HEK293 (cell line): ENCODE measurements around the gene CCL2.

Experiments used
- CTCF ChIA-PET: fragments of 350-600 bp; formaldehyde crosslinking; extraction: SDS; loops from one replicate; lab custom pipeline; 2021; ENCODE audit warnings: antibody characterized with exemption; lab: Yijun Ruan, JAX
- POLR2A ChIA-PET: fragments of 300-600 bp; formaldehyde crosslinking; extraction: SDS; loops from one replicate; lab custom pipeline; 2020; ENCODE audit warnings: antibody characterized with exemption, inconsistent platforms; lab: Yijun Ruan, JAX
- H3K27ac ChIP-seq: fragments of 200-500 bp; sonication (Bioruptor generic); 2 replicates; pipeline ENCODE4 v1.5.1; 2014; ENCODE audit warnings: low read depth, low read length, control low read depth, inconsistent platforms; ENCODE audit errors: extremely low read depth
- H3K36me3 ChIP-seq, 2 experiments: fragments of 200-500 bp in 1 of 2; sonication (Bioruptor generic) in 1 of 2; 1 replicate in 1 of 2; 2 replicates in 1 of 2; pipeline ENCODE4 v1.5.1; 2014 to 2017; ENCODE audit warnings: inconsistent platforms in 2 of 2, low read length in 2 of 2; ENCODE audit not compliant: control insufficient read depth in 2 of 2, insufficient read depth in 1 of 2
- H3K4me1 ChIP-seq: fragments of 200-500 bp; sonication (Bioruptor generic); 2 replicates; pipeline ENCODE4 v1.5.1; 2014; ENCODE audit warnings: mild to moderate bottlenecking, low read length, inconsistent platforms; ENCODE audit not compliant: control insufficient read depth, insufficient read depth
- H3K4me3 ChIP-seq: 2 replicates; pipeline ENCODE4 v1.5.1; 2011; ENCODE audit warnings: low read depth, mild to moderate bottlenecking, control low read depth, low read length, moderate library complexity
- H3K9me3 ChIP-seq: fragments of 200-500 bp; sonication (Bioruptor generic); 2 replicates; pipeline ENCODE4 v1.5.1; 2014; ENCODE audit warnings: low read depth, low read length, inconsistent platforms; ENCODE audit not compliant: control insufficient read depth, insufficient read depth
- BCL11B ChIP-seq: fragments of 450-650 bp; formaldehyde crosslinking; IDR thresholded peaks from 2 replicates; pipeline ENCODE4 v1.5.1; 2016; ENCODE audit warnings: low read depth, missing biosample characterization, missing genetic modification characterization
- ELK4 ChIP-seq: IDR thresholded peaks from 2 replicates; pipeline ENCODE4 v1.6.1; 2011; ENCODE audit warnings: mild to moderate bottlenecking, low read depth, low read length, borderline replicate concordance
- GLI2 ChIP-seq: fragments of 450-650 bp; formaldehyde crosslinking; IDR thresholded peaks from 2 replicates; pipeline ENCODE4; 2017; ENCODE audit warnings: missing biosample characterization, missing genetic modification characterization, low read depth, borderline replicate concordance
- GLIS2 ChIP-seq: fragments of 450-650 bp; formaldehyde crosslinking; IDR thresholded peaks from 2 replicates; pipeline ENCODE4 v1.5.1; 2016; ENCODE audit warnings: missing biosample characterization, missing genetic modification characterization
- KLF10 ChIP-seq: fragments of 450-650 bp; IDR thresholded peaks from 2 replicates; pipeline ENCODE4 v1.5.1; 2018; ENCODE audit warnings: missing biosample characterization, mild to moderate bottlenecking, missing genetic modification characterization
- PRDM4 ChIP-seq: fragments of 450-650 bp; formaldehyde crosslinking; IDR thresholded peaks from 2 replicates; pipeline ENCODE4 v1.5.1; 2017; ENCODE audit warnings: missing biosample characterization, missing genetic modification characterization
- PRDM6 ChIP-seq: fragments of 450-650 bp; formaldehyde crosslinking; IDR thresholded peaks from 2 replicates; pipeline ENCODE4 v1.5.1; 2017; ENCODE audit warnings: missing biosample characterization, missing genetic modification characterization
- SCRT1 ChIP-seq: fragments of 450-650 bp; formaldehyde crosslinking; IDR thresholded peaks from 2 replicates; pipeline ENCODE4 v1.5.1; 2016; ENCODE audit warnings: missing biosample characterization, missing genetic modification characterization, borderline replicate concordance
- SP2 ChIP-seq: fragments of 450-650 bp; formaldehyde crosslinking; IDR thresholded peaks from 2 replicates; pipeline ENCODE4 v1.5.1; 2016; ENCODE audit warnings: missing biosample characterization, missing genetic modification characterization
- WT1 ChIP-seq: fragments of 450-650 bp; formaldehyde crosslinking; IDR thresholded peaks from 2 replicates; pipeline ENCODE4 v1.5.1; 2016; ENCODE audit warnings: missing biosample characterization, missing genetic modification characterization
- ZBTB21 ChIP-seq: fragments of 450-650 bp; formaldehyde crosslinking; IDR thresholded peaks from 2 replicates; pipeline ENCODE4 v1.5.1; 2017; ENCODE audit warnings: missing biosample characterization, missing genetic modification characterization
- ZBTB26 ChIP-seq: fragments of 450-650 bp; formaldehyde crosslinking; optimal IDR thresholded peaks from 2 replicates; pipeline ENCODE3; 2016; ENCODE audit warnings: missing biosample characterization, mild to moderate bottlenecking, missing genetic modification characterization
- ZBTB7A ChIP-seq: fragments of 450-650 bp; formaldehyde crosslinking; IDR thresholded peaks from 2 replicates; pipeline ENCODE4 v1.5.1; 2016; ENCODE audit warnings: low read depth, missing biosample characterization, missing genetic modification characterization
- ZFHX2 ChIP-seq: fragments of 450-650 bp; formaldehyde crosslinking; conservative IDR thresholded peaks from 2 replicates; pipeline ENCODE4 v1.5.1; 2016; ENCODE audit warnings: missing biosample characterization, missing genetic modification characterization
- ZIC2 ChIP-seq: fragments of 450-650 bp; formaldehyde crosslinking; IDR thresholded peaks from 2 replicates; pipeline ENCODE4 v1.5.1; 2016; ENCODE audit warnings: missing biosample characterization, missing genetic modification characterization
- ZNF157 ChIP-seq: fragments of 450-650 bp; formaldehyde crosslinking; IDR thresholded peaks from 2 replicates; pipeline ENCODE4 v1.5.1; 2016; ENCODE audit warnings: missing biosample characterization, missing genetic modification characterization
- ZNF174 ChIP-seq: fragments of 450-650 bp; formaldehyde crosslinking; IDR thresholded peaks from 2 replicates; pipeline ENCODE4 v1.5.0; 2017; ENCODE audit warnings: missing biosample characterization, mild to moderate bottlenecking, missing genetic modification characterization
- ZNF23 ChIP-seq: fragments of 450-650 bp; formaldehyde crosslinking; IDR thresholded peaks from 2 replicates; pipeline ENCODE4 v1.5.1; 2016; ENCODE audit warnings: missing biosample characterization, missing genetic modification characterization, borderline replicate concordance
- ZNF280C ChIP-seq: fragments of 450-650 bp; formaldehyde crosslinking; IDR thresholded peaks from 2 replicates; pipeline ENCODE4 v1.5.1; 2016; ENCODE audit warnings: missing biosample characterization, missing genetic modification characterization
- ZNF311 ChIP-seq: fragments of 450-650 bp; formaldehyde crosslinking; IDR thresholded peaks from 2 replicates; pipeline ENCODE4 v1.5.1; 2017; ENCODE audit warnings: missing biosample characterization, missing genetic modification characterization, borderline replicate concordance
- ZNF366 ChIP-seq: fragments of 450-650 bp; formaldehyde crosslinking; conservative IDR thresholded peaks from 2 replicates; pipeline ENCODE4 v1.5.1; 2016; ENCODE audit warnings: missing biosample characterization, missing genetic modification characterization
- ZNF501 ChIP-seq: fragments of 450-650 bp; formaldehyde crosslinking; IDR thresholded peaks from 2 replicates; pipeline ENCODE4 v1.5.1; 2016; ENCODE audit warnings: missing biosample characterization, missing genetic modification characterization
- ZNF629 ChIP-seq: fragments of 450-650 bp; formaldehyde crosslinking; IDR thresholded peaks from 2 replicates; pipeline ENCODE4 v1.5.1; 2017; ENCODE audit warnings: missing biosample characterization, missing genetic modification characterization
- ZNF658 ChIP-seq: fragments of 450-650 bp; formaldehyde crosslinking; IDR thresholded peaks from 2 replicates; pipeline ENCODE4; 2016; ENCODE audit warnings: missing biosample characterization, missing genetic modification characterization
- ZNF660 ChIP-seq: fragments of 450-650 bp; IDR thresholded peaks from 2 replicates; pipeline ENCODE4 v1.5.1; 2018; ENCODE audit warnings: missing biosample characterization, mild to moderate bottlenecking, missing genetic modification characterization
- ZNF670 ChIP-seq: fragments of 450-650 bp; formaldehyde crosslinking; IDR thresholded peaks from 2 replicates; pipeline ENCODE4 v1.5.1; 2016; ENCODE audit warnings: missing biosample characterization, missing genetic modification characterization, low read depth
- ZNF677 ChIP-seq: fragments of 450-650 bp; IDR thresholded peaks from 2 replicates; pipeline ENCODE4 v1.5.0; 2018; ENCODE audit warnings: missing biosample characterization, mild to moderate bottlenecking, missing genetic modification characterization, moderate library complexity
- ZNF76 ChIP-seq: fragments of 450-650 bp; formaldehyde crosslinking; IDR thresholded peaks from 2 replicates; pipeline ENCODE4; 2016; ENCODE audit warnings: low read depth, missing biosample characterization, missing genetic modification characterization, borderline replicate concordance
- ZNF768 ChIP-seq: fragments of 450-650 bp; formaldehyde crosslinking; IDR thresholded peaks from 2 replicates; pipeline ENCODE4 v1.5.1; 2018; ENCODE audit warnings: missing biosample characterization, mild to moderate bottlenecking, missing genetic modification characterization
- ZNF837 ChIP-seq: fragments of 450-650 bp; formaldehyde crosslinking; IDR thresholded peaks from 2 replicates; pipeline ENCODE4 v1.5.1; 2016; ENCODE audit warnings: missing biosample characterization, missing genetic modification characterization
- ZNF843 ChIP-seq: fragments of 450-650 bp; formaldehyde crosslinking; IDR thresholded peaks from 2 replicates; pipeline ENCODE4 v1.5.1; 2016; ENCODE audit warnings: missing biosample characterization, missing genetic modification characterization

CCL2 gene

GRCh38 chr17:34269969-34270368 is 14.9 kb downstream of the CCL2 start, which contains the start of gene CCL7 (continued):
- TF ChIP-seq ZNF280C (tag by site-specific recombination) (no peak), ZNF174 (tag by site-specific recombination) (no peak), PRDM6 (tag by site-specific recombination) (no peak), PRDM4 (no peak), ZNF23 (no peak), ZNF76 (tag by site-specific recombination) (no peak), ZIC2 (no peak), BCL11B (tag by site-specific recombination) (no peak), SCRT1 (tag by site-specific recombination) (no peak), WT1 (tag by site-specific recombination) (no peak), ZNF768 (tag by site-specific recombination) (no peak), ELK4 (no peak), ZNF843 (tag by site-specific recombination) (no peak)

GRCh38 chr17:34275881-34276280 is 20.8 kb downstream of the CCL2 start:
- POLR2A ChIA-PET: interaction anchor here (0.5 kb wide), 1 partner anchor 912 kb away, joined by 7 read pairs; no protein-coding TSS in a partner anchor
- no peak overlapping the region for H3K4me3 ChIP-seq
- H3K9me3 ChIP-seq: no peaks in the 10 kb centered on the region
- H3K4me1 ChIP-seq: peaks cover 7% of the 10 kb centered on the region; the same call in 1 of the 2 replicates
- no peaks in the 10 kb centered on the region for H3K36me3 ChIP-seq
- no peak overlapping the region for H3K27ac ChIP-seq
- CTCF ChIA-PET: interaction anchor here (0.8 to 3.8 kb wide), 4 partner anchors 21 to 85 kb away, joined by 3 to 22 read pairs (median 4); partner anchors contain the start of gene CCL2
- TF ChIP-seq ZNF501 (tag by site-specific recombination) (no peak), ZBTB21 (tag by site-specific recombination) (peak; percentile 52; the same call in 1 of the 2 replicates), ZNF677 (tag by site-specific recombination) (no peak), ZNF670 (tag by site-specific recombination) (no peak), ZFHX2 (tag by site-specific recombination) (peak; percentile 24), ZNF366 (tag by site-specific recombination) (no peak), ZNF837 (tag by site-specific recombination) (no peak), GLIS2 (tag by site-specific recombination) (no peak), ZNF157 (tag by site-specific recombination) (no peak), ZBTB26 (tag by site-specific recombination) (no peak), ZNF629 (tag by site-specific recombination) (0 out of 2 replicates have a peak, but pooled peaks have one; percentile 22), KLF10 (tag by site-specific recombination) (no peak), ZNF311 (tag by site-specific recombination) (no peak), ZNF658 (tag by site-specific recombination) (no peak), GLI2 (no peak), ZBTB7A (tag by site-specific recombination) (no peak), ZNF660 (0 out of 2 replicates have a peak, but pooled peaks have one; percentile 27), SP2 (no peak)
